K562 (cell line): Measurements from ENCODE around the gene PAFAH2. TPM values are rescaled to one million over a fixed set of nuclear protein-coding genes. Genes with fewer than 3 reads are reported as not detected.

Experiments
- CAMTA2 ChIP-seq: fragments of 250-450 bp; sonication (Bioruptor Pico); conservative IDR thresholded peaks from 2 replicates; pipeline ENCODE4 v1.5.1; 2022
- CBX1 ChIP-seq: sonication (generic); IDR thresholded peaks from 2 replicates; pipeline ENCODE4 v1.6.1; 2016; ENCODE audit warnings: antibody characterized with exemption, low read depth, mild to moderate bottlenecking
- CBX8 ChIP-seq: fragments of 200-600 bp; sonication (generic); IDR thresholded peaks from 2 replicates; pipeline ENCODE4 v1.6.1; 2012; ENCODE audit warnings: borderline replicate concordance, mixed run types, low read depth, mild to moderate bottlenecking, moderate library complexity, mixed read lengths, low read length, control low read depth, inconsistent platforms; ENCODE audit not compliant: poor library complexity, severe bottlenecking; ENCODE audit errors: extremely low read depth
- CEBPG ChIP-seq, 3 experiments: fragments of 200-800 bp in 1 of 3; sonication (Bioruptor generic) in 1 of 3; sonication (generic) in 1 of 3; formaldehyde crosslinking in 1 of 3; IDR thresholded peaks in 2 of 3; conservative IDR thresholded peaks in 1 of 3; 2 replicates each; pipeline versions ENCODE4 v1.6.1 to v1.8.0; 2016 to 2022; ENCODE audit warnings: missing compliant biosample characterization in 2 of 3, missing genetic modification characterization in 2 of 3, mild to moderate bottlenecking in 1 of 3, missing genetic modification reagents in 1 of 3
- CHAMP1 ChIP-seq: fragments of 450-650 bp; IDR thresholded peaks from 2 replicates; pipeline ENCODE4 v1.6.1; 2016; ENCODE audit warnings: mild to moderate bottlenecking
- ELF2 ChIP-seq: fragments of 250-450 bp; sonication (Bioruptor Pico); IDR thresholded peaks from 2 replicates; pipeline ENCODE4 v1.5.0; 2021; ENCODE audit warnings: mild to moderate bottlenecking
- FOXA1 ChIP-seq: fragments of 450-650 bp; IDR thresholded peaks from 2 replicates; pipeline ENCODE4 v1.6.1; 2016; ENCODE audit warnings: mild to moderate bottlenecking, borderline replicate concordance
- KLF10 ChIP-seq: fragments of 250-450 bp; sonication (Bioruptor Pico); IDR thresholded peaks from 2 replicates; pipeline ENCODE4 v1.6.1; 2021; ENCODE audit warnings: matching md5 sums
- MIER1 ChIP-seq: fragments of 450-650 bp; IDR thresholded peaks from 2 replicates; pipeline ENCODE4 v1.6.1; 2016; ENCODE audit warnings: antibody characterized with exemption, mild to moderate bottlenecking, low read depth
- NFE2 ChIP-seq: IDR thresholded peaks from 2 replicates; pipeline ENCODE4 v1.6.1; 2014; ENCODE audit warnings: antibody characterized with exemption, low read depth
- NFIX ChIP-seq: fragments of 250-450 bp; sonication (Bioruptor Pico); IDR thresholded peaks from 2 replicates; pipeline ENCODE4 v1.4.0; 2020; ENCODE audit warnings: low read depth, mild to moderate bottlenecking, moderate library complexity
- PREB ChIP-seq: sonication (generic); formaldehyde crosslinking; IDR thresholded peaks from 2 replicates; pipeline ENCODE4 v1.8.1; 2023; ENCODE audit warnings: mild to moderate bottlenecking, missing genetic modification reagents
- RBM25 ChIP-seq: fragments of 200-400 bp; formaldehyde crosslinking; IDR thresholded peaks from 2 replicates; pipeline ENCODE4 v1.6.1; 2018; ENCODE audit warnings: low read length, low read depth, moderate library complexity; ENCODE audit not compliant: severe bottlenecking
- SMAD1 ChIP-seq: fragments of 150-350 bp; IDR thresholded peaks from 2 replicates; pipeline ENCODE4 v1.6.1; 2014; ENCODE audit warnings: low read length, low read depth; ENCODE audit not compliant: partially characterized antibody
- SNIP1 ChIP-seq: fragments of 450-650 bp; IDR thresholded peaks from 2 replicates; pipeline ENCODE4 v1.7.1; 2017; ENCODE audit warnings: low read depth, mild to moderate bottlenecking
- TCF7L2 ChIP-seq: fragments of 150-350 bp; IDR thresholded peaks from 2 replicates; pipeline ENCODE4 v1.6.1; 2016; ENCODE audit warnings: low read depth, mild to moderate bottlenecking, low read length, moderate library complexity
- ZBED1 ChIP-seq: IDR thresholded peaks from 2 replicates; pipeline ENCODE4 v1.6.1; 2014
- ZKSCAN8 ChIP-seq: fragments of 200-800 bp; sonication (Bioruptor generic); IDR thresholded peaks from 2 replicates; pipeline ENCODE4 v1.6.1; 2016; ENCODE audit warnings: missing genetic modification characterization, missing compliant biosample characterization
- ZNF140 ChIP-seq: fragments of 250-450 bp; sonication (Bioruptor Pico); IDR thresholded peaks from 2 replicates; pipeline ENCODE4 v1.8.0; 2021; ENCODE audit warnings: moderate library complexity, mild to moderate bottlenecking, inconsistent platforms
- ZNF696 ChIP-seq: fragments of 250-450 bp; sonication (Bioruptor Pico); conservative IDR thresholded peaks from 2 replicates; pipeline ENCODE4 v1.4.0; 2020; ENCODE audit warnings: mild to moderate bottlenecking, moderate library complexity
- ZNF707 ChIP-seq: fragments of 250-450 bp; sonication (Bioruptor Pico); conservative IDR thresholded peaks from 2 replicates; pipeline ENCODE4 v1.8.0; 2022; ENCODE audit warnings: inconsistent platforms, mild to moderate bottlenecking, moderate library complexity
- ZNF778 ChIP-seq: fragments of 450-650 bp; formaldehyde crosslinking; IDR thresholded peaks from 2 replicates; pipeline ENCODE4 v1.4.0; 2020; ENCODE audit warnings: mild to moderate bottlenecking, moderate library complexity
- ZNF780A ChIP-seq: fragments of 250-450 bp; sonication (Bioruptor Pico); IDR thresholded peaks from 2 replicates; pipeline ENCODE4 v1.5.0; 2021; ENCODE audit warnings: mild to moderate bottlenecking
- ZSCAN32 ChIP-seq: fragments of 450-650 bp; formaldehyde crosslinking; IDR thresholded peaks from 2 replicates; pipeline ENCODE4 v1.4.0; 2020; ENCODE audit warnings: mild to moderate bottlenecking, moderate library complexity
- polyA plus RNA-seq, 8 experiments: library from polyadenylated mRNA; depleted of rRNA in 4 of 8; stranded (reverse) in 5 of 8; unstranded in 3 of 8; fragments of >200 nt; fragmentation: Nextera tagmentation in 2 of 8; fragmentation: Illumina TruSeq in 1 of 8; extraction: Ambion mirVana in 2 of 8; extraction: Trizol in 1 of 8; gene quantifications; 2 replicates each; pipeline versions ENCODE4 v1.2.1 to v1.2.3, GENCODE V29; 2011 to 2014; ENCODE audit warnings: inconsistent platforms in 1 of 8, missing spikeins in 1 of 8
- total RNA-seq, 7 experiments: library from RNA; depleted of rRNA in 6 of 7; stranded (reverse); fragments of >200 nt in 6 of 7; fragmentation: Illumina TruSeq in 2 of 7; extraction: Trizol in 2 of 7; gene quantifications; 2 replicates each; pipeline versions ENCODE4 v1.2.1 to v1.2.3, GENCODE V29; 2011 to 2021; ENCODE audit warnings: low replicate concordance in 1 of 7
- TF ChIP-seq, protein P1 (sequence below): fragments of 450-650 bp; formaldehyde crosslinking; IDR thresholded peaks from 2 replicates; pipeline ENCODE4 v1.4.0; 2020; ENCODE audit warnings: mild to moderate bottlenecking, moderate library complexity

PAFAH2 gene
- total and polyA plus RNA-seq, 9 of the 15 experiments (the other 6 are each of a cell fraction or from before 2014, with no cell fraction given) = 4.2 to 10.9 (median 6.8) TPM

DNA sequence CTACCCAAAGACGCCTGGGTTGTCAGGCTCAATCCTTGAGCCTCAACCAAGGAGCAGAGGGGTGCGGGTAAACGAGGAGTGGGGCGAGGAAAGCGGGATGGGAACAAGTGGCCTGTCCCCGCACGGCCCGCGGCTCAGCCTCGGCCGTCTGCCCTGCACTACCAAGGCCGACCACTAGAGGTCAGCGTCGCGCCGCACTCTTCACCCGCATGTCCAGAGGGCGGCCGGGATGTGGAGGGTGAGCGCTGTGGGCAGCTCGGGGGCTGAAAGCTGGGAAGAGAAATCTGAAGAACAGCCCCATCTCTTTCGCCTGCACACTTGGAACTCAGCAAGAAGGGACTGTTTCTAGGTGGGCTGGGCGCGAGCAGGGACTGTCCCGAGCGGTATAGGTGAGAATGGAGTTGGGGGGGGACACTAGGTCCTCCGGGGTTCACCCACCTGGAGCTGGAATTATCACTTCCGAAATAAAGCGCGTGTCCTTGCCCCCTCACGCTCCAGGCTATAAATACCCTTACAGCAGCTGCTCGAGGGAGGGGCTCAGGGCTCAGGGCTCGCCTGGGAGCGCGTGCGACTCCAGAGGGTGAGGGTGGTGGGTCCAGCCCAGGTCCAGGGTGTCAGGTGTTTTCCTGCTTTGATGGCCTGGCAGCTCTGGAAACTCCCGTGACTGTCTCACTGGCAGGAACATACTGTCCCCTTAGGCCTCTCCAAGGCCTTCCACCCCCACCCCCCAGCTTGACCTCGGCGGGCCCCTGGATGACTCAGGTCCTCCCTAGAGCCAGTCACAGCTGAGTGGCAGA, 38.3 kb upstream of the PAFAH2 start (continued):
- TF ChIP-seq CHAMP1 (no peak), ZNF140 (CRISPR knock-in tag) (no peak), RBM25 (no peak), ZKSCAN8 (CRISPR knock-in tag) (no peak), ELF2 (no peak; the same call in 1 of the 2 replicates), KLF10 (no peak), CBX8 (no peak), TCF7L2 (no peak), ZBED1 (no peak), FOXA1 (no peak), ZNF778 (CRISPR knock-in tag) (no peak), ZNF780A (CRISPR knock-in tag) (no peak), ZNF707 (CRISPR knock-in tag) (no peak), NFE2 (peak; percentile 78), SNIP1 (no peak), ZNF696 (CRISPR knock-in tag) (no peak), NFIX (CRISPR knock-in tag) (no peak), SMAD1 (peak; percentile 11), MIER1 (no peak), CAMTA2 (CRISPR knock-in tag) (no peak), CEBPG (CRISPR knock-in tag; IDR thresholded peaks at IDR 0.05) (peak; percentile 31; the same call in 1 of the 2 replicates), CEBPG (tag; conservative IDR thresholded peaks at IDR 0.05 in 1 of 2, IDR thresholded peaks at IDR 0.05 in 1 of 2) (no peak), ZSCAN32 (CRISPR knock-in tag) (no peak), CBX1 (no peak), PREB (no peak)
- TF ChIP-seq, protein P1, sequence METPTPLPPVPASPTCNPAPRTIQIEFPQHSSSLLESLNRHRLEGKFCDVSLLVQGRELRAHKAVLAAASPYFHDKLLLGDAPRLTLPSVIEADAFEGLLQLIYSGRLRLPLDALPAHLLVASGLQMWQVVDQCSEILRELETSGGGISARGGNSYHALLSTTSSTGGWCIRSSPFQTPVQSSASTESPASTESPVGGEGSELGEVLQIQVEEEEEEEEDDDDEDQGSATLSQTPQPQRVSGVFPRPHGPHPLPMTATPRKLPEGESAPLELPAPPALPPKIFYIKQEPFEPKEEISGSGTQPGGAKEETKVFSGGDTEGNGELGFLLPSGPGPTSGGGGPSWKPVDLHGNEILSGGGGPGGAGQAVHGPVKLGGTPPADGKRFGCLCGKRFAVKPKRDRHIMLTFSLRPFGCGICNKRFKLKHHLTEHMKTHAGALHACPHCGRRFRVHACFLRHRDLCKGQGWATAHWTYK (CRISPR knock-in tag) = no peak
